AG10803 (cell line): ENCODE measurements around the gene RHCG.
A peak's percentile ranks its signal among the peaks of the same experiment; 100 is the strongest.

Experiments used
- DNase-seq: peaks from one replicate; pipeline ENCODE4 v3.0.0; 2010; ENCODE audit warnings: low read depth
- H3K4me3 ChIP-seq: 2 replicates; pipeline ENCODE4 v1.5.1; 2011; ENCODE audit warnings: mild to moderate bottlenecking, low read length, control low read depth
- CTCF ChIP-seq: conservative IDR thresholded peaks from 2 replicates; pipeline ENCODE4 v1.5.1; 2011; ENCODE audit warnings: mild to moderate bottlenecking, low read length, control low read depth, inconsistent platforms

Gene RHCG

GRCh38 chr15:89494941-89495637, 1.3 kb downstream of the RHCG start:
- TF ChIP-seq CTCF, result peak; percentile 44
- no peak overlapping the region for H3K4me3 ChIP-seq
- DNase-seq, result no peak

DNA sequence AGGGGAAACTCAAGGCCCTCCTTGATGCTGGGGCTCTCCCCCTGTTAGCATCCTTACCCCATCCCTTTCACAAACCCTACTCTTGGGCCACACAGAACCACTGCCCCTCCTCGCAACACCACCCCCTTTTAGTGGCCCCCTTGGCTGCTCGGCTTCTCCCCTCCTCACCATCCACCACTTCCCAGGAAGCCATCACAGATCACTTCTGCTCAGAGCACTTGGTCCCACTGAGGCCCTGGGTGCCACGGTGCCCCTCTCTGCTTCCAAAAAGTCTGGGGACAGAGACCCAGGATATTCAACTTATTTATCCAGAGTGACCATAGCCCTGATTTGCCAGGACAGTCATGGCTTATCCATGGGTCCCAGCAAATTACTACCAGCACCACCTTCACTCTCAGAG, 2.4 kb downstream of the RHCG start:
- no peak for TF ChIP-seq CTCF
- no peak for DNase-seq
- H3K4me3 ChIP-seq, result no peak overlapping the region

DNA sequence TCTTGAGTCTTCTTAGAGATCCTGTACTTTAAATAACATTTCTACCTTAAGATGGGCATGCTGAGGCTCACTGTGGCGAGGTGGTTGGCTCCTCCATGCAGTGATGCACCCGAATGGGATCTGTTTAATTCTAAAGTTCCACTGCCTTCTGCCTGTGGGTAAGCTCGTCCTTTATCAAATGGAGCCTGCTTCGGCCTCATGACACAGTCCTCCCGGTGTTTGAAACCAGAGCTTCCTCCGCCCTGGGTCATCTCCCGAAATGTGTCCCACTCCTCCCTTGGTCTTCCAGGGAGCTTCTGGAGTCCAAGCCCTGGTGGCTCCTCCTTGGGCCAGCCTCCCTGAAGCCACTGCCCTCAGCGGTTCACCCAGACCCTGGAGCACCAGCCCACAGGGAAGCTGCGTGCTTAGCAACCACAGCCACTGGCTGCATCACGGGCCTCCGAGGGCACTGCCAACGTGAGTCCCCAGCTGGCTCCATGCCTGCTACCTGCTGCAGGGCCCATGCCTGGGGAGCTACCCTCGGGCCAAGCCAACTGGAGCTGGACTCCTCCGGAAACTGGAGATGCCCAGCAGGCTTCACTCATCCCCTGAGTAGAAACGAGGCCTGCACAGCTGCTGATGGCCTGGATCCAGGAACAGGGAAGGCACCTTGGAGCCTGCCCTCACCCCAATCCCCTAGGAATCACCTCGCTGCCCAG, 3.3 kb downstream of the RHCG start:
- no peak overlapping the region for H3K4me3 ChIP-seq
- no peak for DNase-seq
- TF ChIP-seq CTCF, result no peak

- no peak overlapping the region for H3K4me3 ChIP-seq
- no peak for DNase-seq
- TF ChIP-seq CTCF, result peak; percentile 15
Measured at GRCh38 chr15:89492111-89492641, 4.2 kb downstream of the RHCG start.

DNA sequence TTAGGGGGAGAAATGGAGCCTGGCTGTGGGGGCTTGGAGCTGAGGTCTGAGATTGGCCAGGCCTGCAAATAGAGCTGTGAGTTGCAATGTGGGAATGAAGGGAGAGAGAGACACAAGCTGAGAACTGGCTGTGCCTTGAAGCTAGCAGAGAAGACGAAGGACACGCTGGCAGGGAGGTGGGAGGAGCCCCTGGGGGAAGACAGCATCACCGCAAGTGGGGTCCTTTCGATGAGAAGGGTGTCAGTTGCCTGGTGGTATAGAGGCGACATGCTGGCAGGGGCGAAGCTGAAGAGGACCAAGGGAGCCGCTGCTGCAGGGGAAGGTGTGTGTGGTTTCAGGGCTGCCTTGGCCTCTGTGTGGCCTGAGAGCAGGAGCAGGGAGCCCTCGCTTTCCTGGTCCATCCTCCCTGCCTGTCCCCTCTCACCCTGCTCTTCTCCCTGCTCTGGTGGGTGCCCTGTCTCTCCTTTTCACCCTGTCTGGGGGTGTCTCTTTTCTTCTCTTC, 5.5 kb downstream of the RHCG start:
- no peak overlapping the region for H3K4me3 ChIP-seq
- no peak for TF ChIP-seq CTCF

DNA sequence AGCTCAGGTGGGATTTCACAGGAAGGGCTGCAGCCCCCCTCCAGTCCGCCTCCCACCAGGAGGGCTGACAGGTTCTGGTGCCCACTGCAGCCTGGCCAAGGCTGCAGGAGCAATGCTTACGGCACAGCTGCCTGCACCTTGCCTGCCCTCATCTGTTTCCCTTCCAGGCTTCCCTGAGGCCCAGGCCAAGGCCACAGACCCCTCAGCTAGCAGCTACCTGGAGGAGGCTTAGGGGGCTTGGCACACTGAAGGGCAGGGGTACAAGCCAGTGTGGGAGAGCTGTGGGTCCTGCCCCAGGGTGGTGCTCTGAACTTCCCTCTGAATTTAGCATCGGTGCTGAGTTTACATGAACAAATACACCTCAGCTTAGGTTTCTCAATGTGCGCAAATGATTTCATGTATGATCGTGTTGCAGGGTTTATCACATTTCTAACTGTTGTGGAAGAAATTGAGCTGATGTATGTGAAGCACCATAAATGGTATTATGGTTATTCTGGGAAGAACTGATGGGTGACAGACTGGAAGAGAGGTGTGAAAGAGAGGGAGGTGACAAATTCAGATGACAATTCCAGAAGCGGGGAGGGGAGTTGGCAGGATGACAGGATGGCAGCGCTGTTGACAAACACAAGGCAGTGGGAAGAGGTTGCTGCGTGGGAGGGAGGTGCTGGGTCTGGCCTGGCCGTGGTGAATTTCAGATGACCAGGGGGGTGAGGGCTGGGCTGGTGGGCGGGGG, 6.1 kb downstream of the RHCG start:
- no peak overlapping the region for H3K4me3 ChIP-seq
- DNase-seq, result no peak
- no peak for TF ChIP-seq CTCF

More for the DNA sequence above, 5.5 kb downstream of the RHCG start:
- no peak for DNase-seq
